ENCODE measurements around the gene IGSF8. TPM values are rescaled to one million over a fixed set of nuclear protein-coding genes. Genes with fewer than 3 reads are reported as not detected.
A peak's percentile ranks its signal among the peaks of the same experiment; 100 is the strongest.

The IGSF8 gene
- total RNA-seq, 2 donors from 2014 or later: 20.6 to 25.8 TPM

GRCh38 chr1:160105155-160105554, 6.7 kb upstream of the IGSF8 start:
- ATAC-seq: no peak
- Mint-ChIP-seq H3K27ac (no peak overlapping the region), H3K36me3 (no peaks in the 10 kb centered on the region), H3K4me3 (no peak overlapping the region), H3K27me3 (peaks cover 2 to 12% of the 10 kb centered on the region in 2 donors), H3K9me3 (no peaks in the 10 kb centered on the region), H3K4me1 (ENCODE audit: low read depth in 2 of 2) (peaks cover 16 to 17% of the 10 kb centered on the region in 2 donors)
- no peak for DNase-seq (ENCODE audit: low spot score)

GRCh38 chr1:160104486-160104885, 6.1 kb upstream of the IGSF8 start:
- no peak for DNase-seq (ENCODE audit: low spot score)
- no peaks in the 10 kb centered on the region for H3K36me3 Mint-ChIP-seq
- no peak overlapping the region for H3K4me3 Mint-ChIP-seq
- H3K9me3 Mint-ChIP-seq: no peaks in the 10 kb centered on the region
- peaks cover 18 to 20% of the 10 kb centered on the region in 2 donors for H3K4me1 Mint-ChIP-seq (ENCODE audit: low read depth in 2 of 2)
- ATAC-seq: no peak
- H3K27me3 Mint-ChIP-seq: peaks cover 2 to 12% of the 10 kb centered on the region in 2 donors
- no peak overlapping the region for H3K27ac Mint-ChIP-seq

- Mint-ChIP-seq H3K27ac (no peak overlapping the region), H3K36me3 (no peaks in the 10 kb centered on the region), H3K27me3 (peaks cover 0 to 12% of the 10 kb centered on the region in 2 donors), H3K9me3 (no peaks in the 10 kb centered on the region), H3K4me3 (no peak overlapping the region), H3K4me1 (ENCODE audit: low read depth in 2 of 2) (peaks cover 22 to 26% of the 10 kb centered on the region in 2 donors)
- DNase-seq (ENCODE audit: low spot score) (no peak), ATAC-seq (no peak)
Observed at GRCh38 chr1:160103658-160104408, 5.4 kb upstream of the IGSF8 start.

- H3K4me1 Mint-ChIP-seq (ENCODE audit: low read depth in 2 of 2): peaks cover 33 to 35% of the 10 kb centered on the region in 2 donors
- DNase-seq (ENCODE audit: low spot score): no peak
- no peak overlapping the region for H3K4me3 Mint-ChIP-seq
- H3K9me3 Mint-ChIP-seq: no peaks in the 10 kb centered on the region
- no peak for ATAC-seq
- peaks cover 0 to 6% of the 10 kb centered on the region in 2 donors for H3K27me3 Mint-ChIP-seq
- no peak overlapping the region for H3K27ac Mint-ChIP-seq
- H3K36me3 Mint-ChIP-seq: no peaks in the 10 kb centered on the region
Observed at GRCh38 chr1:160101717-160102522, 3.5 kb upstream of the IGSF8 start.

GRCh38 chr1:160101037-160101716, 2.8 kb upstream of the IGSF8 start:
- H3K27me3 Mint-ChIP-seq: no peaks in the 10 kb centered on the region
- H3K4me1 Mint-ChIP-seq (ENCODE audit: low read depth in 2 of 2): peaks cover 36 to 40% of the 10 kb centered on the region in 2 donors
- H3K4me3 Mint-ChIP-seq: no peak overlapping the region
- no peaks in the 10 kb centered on the region for H3K36me3 Mint-ChIP-seq
- DNase-seq (ENCODE audit: low spot score): no peak
- no peaks in the 10 kb centered on the region for H3K9me3 Mint-ChIP-seq
- peak in 1 of 2 donors; percentile 14 for ATAC-seq
- H3K27ac Mint-ChIP-seq: no peak overlapping the region

- no peaks in the 10 kb centered on the region for H3K36me3 Mint-ChIP-seq
- H3K27me3 Mint-ChIP-seq: no peaks in the 10 kb centered on the region
- DNase-seq (ENCODE audit: low spot score) (no peak), ATAC-seq (no peak)
- H3K9me3 Mint-ChIP-seq: no peaks in the 10 kb centered on the region
- H3K27ac Mint-ChIP-seq: peak overlapping the region; percentile 68 to 73
- peaks cover 40 to 45% of the 10 kb centered on the region in 2 donors for H3K4me1 Mint-ChIP-seq (ENCODE audit: low read depth in 2 of 2)
- peak overlapping the region; percentile 57 for H3K4me3 Mint-ChIP-seq
Observed at GRCh38 chr1:160099716-160100375, 1.4 kb upstream of the IGSF8 start.

- H3K36me3 Mint-ChIP-seq: no peaks in the 10 kb centered on the region
- ATAC-seq (peak; percentile 95 to 97), DNase-seq (ENCODE audit: low spot score) (peak; percentile 96)
- H3K9me3 Mint-ChIP-seq: no peaks in the 10 kb centered on the region
- peak overlapping the region; percentile 57 for H3K4me3 Mint-ChIP-seq
- H3K27ac Mint-ChIP-seq: peak overlapping the region; percentile 68 to 73
- H3K27me3 Mint-ChIP-seq: no peaks in the 10 kb centered on the region
- H3K4me1 Mint-ChIP-seq (ENCODE audit: low read depth in 2 of 2): peaks cover 40 to 45% of the 10 kb centered on the region in 2 donors
Observed at GRCh38 chr1:160098852-160099561, 588 bp upstream of the IGSF8 start.

GRCh38 chr1:160097151-160097910, 1.1 kb downstream of the IGSF8 start:
- H3K4me1 Mint-ChIP-seq (ENCODE audit: low read depth in 2 of 2): peaks cover 35 to 45% of the 10 kb centered on the region in 2 donors
- peak overlapping the region; percentile 89 for H3K4me3 Mint-ChIP-seq
- no peak for ATAC-seq
- no peaks in the 10 kb centered on the region for H3K9me3 Mint-ChIP-seq
- no peaks in the 10 kb centered on the region for H3K27me3 Mint-ChIP-seq
- DNase-seq (ENCODE audit: low spot score): no peak
- peak overlapping the region; percentile 8 to 76 for H3K27ac Mint-ChIP-seq
- H3K36me3 Mint-ChIP-seq: no peaks in the 10 kb centered on the region

GRCh38 chr1:160096274-160097116, 1.9 kb downstream of the IGSF8 start:
- no peaks in the 10 kb centered on the region for H3K36me3 Mint-ChIP-seq
- ATAC-seq: no peak
- H3K9me3 Mint-ChIP-seq: no peaks in the 10 kb centered on the region
- H3K27ac Mint-ChIP-seq: peak overlapping the region in 1 of 2 donors; percentile 76
- no peak for DNase-seq (ENCODE audit: low spot score)
- H3K27me3 Mint-ChIP-seq: no peaks in the 10 kb centered on the region
- H3K4me1 Mint-ChIP-seq (ENCODE audit: low read depth in 2 of 2): peaks cover 35 to 38% of the 10 kb centered on the region in 2 donors
- H3K4me3 Mint-ChIP-seq: peak overlapping the region; percentile 3

- Mint-ChIP-seq H3K4me1 (ENCODE audit: low read depth in 2 of 2) (peaks cover 27 to 28% of the 10 kb centered on the region in 2 donors), H3K27ac (peak overlapping the region in 1 of 2 donors; percentile 76), H3K4me3 (peak overlapping the region; percentile 3), H3K9me3 (no peaks in the 10 kb centered on the region), H3K27me3 (no peaks in the 10 kb centered on the region), H3K36me3 (no peaks in the 10 kb centered on the region)
- no peak for ATAC-seq
- DNase-seq (ENCODE audit: low spot score): no peak
Observed at GRCh38 chr1:160095382-160096105, 2.9 kb downstream of the IGSF8 start.

- Mint-ChIP-seq H3K27me3 (no peaks in the 10 kb centered on the region), H3K27ac (no peak overlapping the region)
Observed at GRCh38 chr1:160094806-160095205, 3.6 kb downstream of the IGSF8 start.

More at GRCh38 chr1:160094806-160095205, 3.6 kb downstream of the IGSF8 start:
- H3K4me3 Mint-ChIP-seq: no peak overlapping the region
- H3K36me3 Mint-ChIP-seq: no peaks in the 10 kb centered on the region
- no peaks in the 10 kb centered on the region for H3K9me3 Mint-ChIP-seq
- DNase-seq (ENCODE audit: low spot score): no peak
- peaks cover 27 to 28% of the 10 kb centered on the region in 2 donors for H3K4me1 Mint-ChIP-seq (ENCODE audit: low read depth in 2 of 2)
- ATAC-seq: no peak

Data from natural killer cell treated with Interleukin-12 subunit alpha and Interleukin-12 subunit beta and Interleukin-15 and Interleukin-18, amount 100 ng/mL, for 72 hours (primary cell).